HG03521 (cell line): ENCODE data around the gene SERPINE1.
"Not testable (repeated sequence)": the region's sequence is repeated elsewhere in the genome, so short reads cannot be mapped to it uniquely, and the experiment has no call there.

Source experiments
- ATAC-seq: cut with Tn5 transposase; IDR thresholded peaks from one replicate; pipeline ENCODE4 v1.9.1; 2021; ENCODE audit warnings: mild to moderate bottlenecking, moderate library complexity; ENCODE audit not compliant: unreplicated experiment

The SERPINE1 gene

GRCh38 chr7:101121991-101122932 is 4.6 kb upstream of the SERPINE1 start:
- no peak for ATAC-seq

- no peak for ATAC-seq
These were observed 3.8 kb upstream of the SERPINE1 start for GRCh38 chr7:101122933-101123702.

- ATAC-seq: no peak
These were observed 3.2 kb upstream of the SERPINE1 start for GRCh38 chr7:101123703-101124068.

GRCh38 chr7:101124376-101125056 is 2.4 kb upstream of the SERPINE1 start:
- ATAC-seq: no peak

GRCh38 chr7:101125989-101126650 is 784 bp upstream of the SERPINE1 start:
- peak; percentile 55 for ATAC-seq

GRCh38 chr7:101127460-101128039 is 646 bp downstream of the SERPINE1 start:
- no peak for ATAC-seq

- no peak for ATAC-seq
These were observed 1.3 kb downstream of the SERPINE1 start for GRCh38 chr7:101128040-101128834.

GRCh38 chr7:101129603-101130117 is 2.8 kb downstream of the SERPINE1 start:
- ATAC-seq: no peak

GRCh38 chr7:101132626-101133600 is 6.0 kb downstream of the SERPINE1 start:
- ATAC-seq: not testable (repeated sequence)

GRCh38 chr7:101133621-101134398 is 6.9 kb downstream of the SERPINE1 start:
- ATAC-seq: no peak

- ATAC-seq: no peak
These were observed 7.6 kb downstream of the SERPINE1 start for GRCh38 chr7:101134399-101134980.

GRCh38 chr7:101137651-101138212 is 10.8 kb downstream of the SERPINE1 start:
- ATAC-seq: no peak

- peak; percentile 69 for ATAC-seq
These were observed 11.4 kb downstream of the SERPINE1 start for GRCh38 chr7:101138213-101138870.

GRCh38 chr7:101140339-101140699 is 13.4 kb downstream of the SERPINE1 start:
- no peak for ATAC-seq

GRCh38 chr7:101140746-101141382 is 14.0 kb downstream of the SERPINE1 start:
- ATAC-seq: no peak
